GM21515 (cell line): ENCODE measurements around the gene ITPKC.

ENCODE experiments used
- ATAC-seq: cut with Tn5 transposase; IDR thresholded peaks from one replicate; pipeline ENCODE4 v1.9.1; 2021; ENCODE audit not compliant: unreplicated experiment

ITPKC gene

DNA sequence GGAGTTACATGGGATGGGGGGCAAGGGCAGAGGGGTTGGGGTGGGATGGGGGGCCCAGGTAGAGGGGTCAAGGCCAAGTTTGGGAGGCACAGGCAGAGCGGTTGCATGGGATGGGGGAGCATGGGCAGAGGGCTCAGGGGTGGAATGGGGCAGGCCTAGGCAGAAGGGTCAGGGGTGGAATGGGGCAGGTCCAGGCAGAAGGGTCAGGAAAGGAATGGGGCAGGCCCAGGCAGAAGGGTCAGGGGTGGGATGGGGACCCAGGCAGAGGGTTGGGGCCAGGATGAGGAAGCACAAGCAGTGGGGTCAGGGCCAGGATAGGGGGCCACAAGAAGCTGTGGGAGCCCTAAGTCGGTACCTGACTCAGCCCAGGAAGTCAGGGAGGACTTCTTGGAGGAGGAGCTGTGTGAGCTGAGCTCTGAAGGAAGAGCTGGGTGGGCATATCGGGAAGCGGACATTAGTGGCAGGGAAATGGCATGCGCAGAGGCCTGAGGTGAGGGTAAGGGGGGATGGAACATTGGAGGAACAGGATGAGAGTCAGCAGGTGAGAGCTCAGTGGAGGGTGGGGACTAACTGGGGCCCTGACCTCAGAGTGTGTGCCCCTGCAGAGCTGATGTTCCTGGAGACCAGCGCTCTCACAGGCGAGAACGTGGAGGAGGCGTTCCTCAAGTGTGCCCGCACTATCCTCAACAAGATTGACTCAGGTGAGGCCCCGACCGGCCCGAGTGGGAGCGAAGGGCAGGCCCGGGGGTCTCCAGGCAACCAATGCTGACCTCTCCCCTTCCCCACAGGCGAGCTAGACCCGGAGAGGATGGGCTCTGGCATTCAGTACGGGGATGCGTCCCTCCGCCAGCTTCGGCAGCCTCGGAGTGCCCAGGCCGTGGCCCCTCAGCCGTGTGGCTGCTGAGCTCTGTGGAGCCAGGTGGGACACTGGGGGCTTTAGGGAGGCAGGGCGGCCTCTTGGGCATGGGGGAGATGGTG lies 69.4 kb downstream of the ITPKC start:
- no peak for ATAC-seq
